Measurements from ENCODE around the gene ANKRD28. TPM values are rescaled to one million over a fixed set of nuclear protein-coding genes. Genes with fewer than 3 reads are reported as not detected.

Gene ANKRD28
- total and polyA plus RNA-seq, 9 of the 15 experiments (the other 6 are each of a cell fraction or from before 2014, with no cell fraction given): 11.7 to 66.0 (median 36.7) TPM

DNA sequence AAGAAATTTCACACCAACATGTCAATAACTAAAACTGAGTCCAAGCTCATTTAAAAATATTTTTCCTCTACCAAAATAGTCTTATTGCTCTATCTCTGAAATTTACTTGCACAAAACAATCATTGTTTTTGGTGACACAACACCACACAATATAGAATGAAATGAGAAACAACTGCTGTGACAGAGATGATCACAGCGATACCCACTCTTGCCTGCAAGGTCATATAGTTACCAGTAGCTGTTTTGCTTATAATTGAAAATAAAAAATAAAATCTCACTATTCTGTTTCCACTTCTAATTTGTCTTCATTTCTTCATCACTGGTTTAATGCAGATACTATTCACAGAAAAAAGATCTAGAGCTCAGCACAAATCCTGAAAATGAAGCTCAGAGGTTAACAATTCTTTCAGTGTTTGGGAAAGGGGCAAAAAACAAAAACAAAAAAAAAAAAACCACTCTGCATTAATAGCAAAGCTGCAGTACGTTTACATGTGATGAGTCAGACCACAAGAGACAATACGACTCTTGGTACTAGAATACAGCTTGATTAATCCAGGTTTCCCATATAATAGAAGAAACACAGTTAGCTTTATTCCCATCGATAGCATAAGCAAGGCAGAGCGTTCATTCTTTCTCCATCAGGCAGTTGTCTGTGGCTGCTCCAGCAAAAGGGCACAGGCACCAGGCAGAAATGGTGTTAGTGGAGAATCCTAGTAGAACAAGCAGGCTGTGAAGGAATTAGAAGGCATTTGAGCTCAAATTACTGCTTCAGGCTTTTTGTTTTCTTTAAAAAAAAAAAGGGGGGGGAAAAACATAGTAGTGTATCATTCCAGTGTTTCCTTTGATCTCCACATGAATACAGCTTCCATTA, 773 bp downstream of the ANKRD28 start (continued):
- TF ChIP-seq, protein P1, sequence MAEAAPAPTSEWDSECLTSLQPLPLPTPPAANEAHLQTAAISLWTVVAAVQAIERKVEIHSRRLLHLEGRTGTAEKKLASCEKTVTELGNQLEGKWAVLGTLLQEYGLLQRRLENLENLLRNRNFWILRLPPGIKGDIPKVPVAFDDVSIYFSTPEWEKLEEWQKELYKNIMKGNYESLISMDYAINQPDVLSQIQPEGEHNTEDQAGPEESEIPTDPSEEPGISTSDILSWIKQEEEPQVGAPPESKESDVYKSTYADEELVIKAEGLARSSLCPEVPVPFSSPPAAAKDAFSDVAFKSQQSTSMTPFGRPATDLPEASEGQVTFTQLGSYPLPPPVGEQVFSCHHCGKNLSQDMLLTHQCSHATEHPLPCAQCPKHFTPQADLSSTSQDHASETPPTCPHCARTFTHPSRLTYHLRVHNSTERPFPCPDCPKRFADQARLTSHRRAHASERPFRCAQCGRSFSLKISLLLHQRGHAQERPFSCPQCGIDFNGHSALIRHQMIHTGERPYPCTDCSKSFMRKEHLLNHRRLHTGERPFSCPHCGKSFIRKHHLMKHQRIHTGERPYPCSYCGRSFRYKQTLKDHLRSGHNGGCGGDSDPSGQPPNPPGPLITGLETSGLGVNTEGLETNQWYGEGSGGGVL (CRISPR knock-in tag; IDR thresholded peaks at IDR 0.05): no peak
- TF ChIP-seq FUS (optimal IDR thresholded peaks at IDR 0.05; ENCODE audit: low read depth, low read length): no peak
- no peak for TF ChIP-seq SAFB (IDR thresholded peaks at IDR 0.05; ENCODE audit: borderline replicate concordance, low read depth, low read length)
- TF ChIP-seq DIDO1 (tag; IDR thresholded peaks at IDR 0.05; ENCODE audit: low read depth): no peak
- TF ChIP-seq HDAC2 (IDR thresholded peaks at IDR 0.05): no peak
- TF ChIP-seq, protein P2, sequence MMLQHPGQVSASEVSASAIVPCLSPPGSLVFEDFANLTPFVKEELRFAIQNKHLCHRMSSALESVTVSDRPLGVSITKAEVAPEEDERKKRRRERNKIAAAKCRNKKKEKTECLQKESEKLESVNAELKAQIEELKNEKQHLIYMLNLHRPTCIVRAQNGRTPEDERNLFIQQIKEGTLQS (IDR thresholded peaks at IDR 0.05): peak; percentile 84
- TF ChIP-seq, protein P2 (CRISPR knock-in tag; conservative IDR thresholded peaks at IDR 0.05): no peak
- TF ChIP-seq ZNF408 (CRISPR knock-in tag; IDR thresholded peaks at IDR 0.05; ENCODE audit: low read depth): no peak
- no peak for TF ChIP-seq MCM5 (IDR thresholded peaks at IDR 0.05; ENCODE audit: low read depth)
- TF ChIP-seq FOXK2 (conservative IDR thresholded peaks at IDR 0.05 in 1 of 2, IDR thresholded peaks at IDR 0.05 in 1 of 2; ENCODE audit: low read depth in 2 of 2): peak in 1 of 2 experiments; percentile 20; a peak in 1 of 4 replicates
- peak; percentile 45; the same call in 1 of the 2 replicates for TF ChIP-seq DMBX1 (CRISPR knock-in tag; IDR thresholded peaks at IDR 0.05; ENCODE audit: borderline replicate concordance)
- TF ChIP-seq, protein P3, sequence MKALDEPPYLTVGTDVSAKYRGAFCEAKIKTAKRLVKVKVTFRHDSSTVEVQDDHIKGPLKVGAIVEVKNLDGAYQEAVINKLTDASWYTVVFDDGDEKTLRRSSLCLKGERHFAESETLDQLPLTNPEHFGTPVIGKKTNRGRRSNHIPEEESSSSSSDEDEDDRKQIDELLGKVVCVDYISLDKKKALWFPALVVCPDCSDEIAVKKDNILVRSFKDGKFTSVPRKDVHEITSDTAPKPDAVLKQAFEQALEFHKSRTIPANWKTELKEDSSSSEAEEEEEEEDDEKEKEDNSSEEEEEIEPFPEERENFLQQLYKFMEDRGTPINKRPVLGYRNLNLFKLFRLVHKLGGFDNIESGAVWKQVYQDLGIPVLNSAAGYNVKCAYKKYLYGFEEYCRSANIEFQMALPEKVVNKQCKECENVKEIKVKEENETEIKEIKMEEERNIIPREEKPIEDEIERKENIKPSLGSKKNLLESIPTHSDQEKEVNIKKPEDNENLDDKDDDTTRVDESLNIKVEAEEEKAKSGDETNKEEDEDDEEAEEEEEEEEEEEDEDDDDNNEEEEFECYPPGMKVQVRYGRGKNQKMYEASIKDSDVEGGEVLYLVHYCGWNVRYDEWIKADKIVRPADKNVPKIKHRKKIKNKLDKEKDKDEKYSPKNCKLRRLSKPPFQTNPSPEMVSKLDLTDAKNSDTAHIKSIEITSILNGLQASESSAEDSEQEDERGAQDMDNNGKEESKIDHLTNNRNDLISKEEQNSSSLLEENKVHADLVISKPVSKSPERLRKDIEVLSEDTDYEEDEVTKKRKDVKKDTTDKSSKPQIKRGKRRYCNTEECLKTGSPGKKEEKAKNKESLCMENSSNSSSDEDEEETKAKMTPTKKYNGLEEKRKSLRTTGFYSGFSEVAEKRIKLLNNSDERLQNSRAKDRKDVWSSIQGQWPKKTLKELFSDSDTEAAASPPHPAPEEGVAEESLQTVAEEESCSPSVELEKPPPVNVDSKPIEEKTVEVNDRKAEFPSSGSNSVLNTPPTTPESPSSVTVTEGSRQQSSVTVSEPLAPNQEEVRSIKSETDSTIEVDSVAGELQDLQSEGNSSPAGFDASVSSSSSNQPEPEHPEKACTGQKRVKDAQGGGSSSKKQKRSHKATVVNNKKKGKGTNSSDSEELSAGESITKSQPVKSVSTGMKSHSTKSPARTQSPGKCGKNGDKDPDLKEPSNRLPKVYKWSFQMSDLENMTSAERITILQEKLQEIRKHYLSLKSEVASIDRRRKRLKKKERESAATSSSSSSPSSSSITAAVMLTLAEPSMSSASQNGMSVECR (CRISPR knock-in tag; IDR thresholded peaks at IDR 0.05): no peak
- no peak for TF ChIP-seq DNMT1 (IDR thresholded peaks at IDR 0.05)
- TF ChIP-seq BRCA1 (IDR thresholded peaks at IDR 0.05): no peak
- no peak for TF ChIP-seq BRCA1 (CRISPR knock-in tag; IDR thresholded peaks at IDR 0.05)
- TF ChIP-seq ZNF77 (CRISPR knock-in tag; IDR thresholded peaks at IDR 0.05): no peak
- no peak for TF ChIP-seq GABPB1 (CRISPR knock-in tag; IDR thresholded peaks at IDR 0.05)
- TF ChIP-seq JUNB (CRISPR knock-in tag; conservative IDR thresholded peaks at IDR 0.05): no peak
- no peak for TF ChIP-seq HNRNPK (IDR thresholded peaks at IDR 0.05; ENCODE audit: low read depth, low read length, poor library complexity, severe bottlenecking)
- no peak for TF ChIP-seq CXXC5 (CRISPR knock-in tag; IDR thresholded peaks at IDR 0.05)
- TF ChIP-seq BACH1 (tag; IDR thresholded peaks at IDR 0.05): 0 out of 2 replicates have a peak, but pooled peaks have one; percentile 10
- no peak for TF ChIP-seq MIER1 (IDR thresholded peaks at IDR 0.05; ENCODE audit: low read depth)
- TF ChIP-seq PTBP1 (IDR thresholded peaks at IDR 0.05; ENCODE audit: low read depth, low read length): no peak

Data from K562 (cell line).